HG02981 (cell line): Measurements from ENCODE around the gene DAP3.

ENCODE experiments used
- ATAC-seq: cut with Tn5 transposase; IDR thresholded peaks from one replicate; pipeline ENCODE4 v1.9.1; 2021; ENCODE audit warnings: mild to moderate bottlenecking, moderate library complexity; ENCODE audit not compliant: unreplicated experiment

Gene DAP3

GRCh38 chr1:155769257-155769656 lies 80.4 kb downstream of the DAP3 start:
- ATAC-seq, result no peak

- ATAC-seq, result no peak
These were observed 84.3 kb downstream of the DAP3 start for GRCh38 chr1:155773221-155773620.

- ATAC-seq, result no peak
These were observed 87.5 kb downstream of the DAP3 start for GRCh38 chr1:155776414-155776813.

GRCh38 chr1:155777582-155777981 lies 88.7 kb downstream of the DAP3 start:
- no peak for ATAC-seq
